ENCODE results near the gene MPG. TPM values are rescaled to one million over a fixed set of nuclear protein-coding genes. Genes with fewer than 3 reads are reported as not detected.
A peak's percentile ranks its signal among the peaks of the same experiment; 100 is the strongest.

Gene MPG
- total and polyA plus RNA-seq, 10 of the 15 experiments (the other 5 are each of a cell fraction or from before 2014, with no cell fraction given): 0.32 to 193 (median 55.7) TPM

- TF ChIP-seq, protein P1, sequence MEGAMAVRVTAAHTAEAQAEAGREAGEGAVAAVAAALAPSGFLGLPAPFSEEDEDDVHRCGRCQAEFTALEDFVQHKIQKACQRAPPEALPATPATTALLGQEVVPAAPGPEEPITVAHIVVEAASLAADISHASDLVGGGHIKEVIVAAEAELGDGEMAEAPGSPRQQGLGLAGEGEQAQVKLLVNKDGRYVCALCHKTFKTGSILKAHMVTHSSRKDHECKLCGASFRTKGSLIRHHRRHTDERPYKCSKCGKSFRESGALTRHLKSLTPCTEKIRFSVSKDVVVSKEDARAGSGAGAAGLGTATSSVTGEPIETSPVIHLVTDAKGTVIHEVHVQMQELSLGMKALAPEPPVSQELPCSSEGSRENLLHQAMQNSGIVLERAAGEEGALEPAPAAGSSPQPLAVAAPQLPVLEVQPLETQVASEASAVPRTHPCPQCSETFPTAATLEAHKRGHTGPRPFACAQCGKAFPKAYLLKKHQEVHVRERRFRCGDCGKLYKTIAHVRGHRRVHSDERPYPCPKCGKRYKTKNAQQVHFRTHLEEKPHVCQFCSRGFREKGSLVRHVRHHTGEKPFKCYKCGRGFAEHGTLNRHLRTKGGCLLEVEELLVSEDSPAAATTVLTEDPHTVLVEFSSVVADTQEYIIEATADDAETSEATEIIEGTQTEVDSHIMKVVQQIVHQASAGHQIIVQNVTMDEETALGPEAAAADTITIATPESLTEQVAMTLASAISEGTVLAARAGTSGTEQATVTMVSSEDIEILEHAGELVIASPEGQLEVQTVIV (IDR thresholded peaks at IDR 0.05; ENCODE audit: borderline replicate concordance, partially characterized antibody): peak; percentile 53
- TF ChIP-seq SMAD1 (IDR thresholded peaks at IDR 0.05; ENCODE audit: low read depth, partially characterized antibody) (no peak), TBL1XR1 (IDR thresholded peaks at IDR 0.05; ENCODE audit: low read depth, low read length) (peak; percentile 44; the same call in 1 of the 2 replicates), YBX1 (IDR thresholded peaks at IDR 0.05) (no peak), BHLHE40 (IDR thresholded peaks at IDR 0.05; ENCODE audit: borderline replicate concordance in 1 of 2, low read depth in 2 of 2, low read length in 1 of 2) (peak; percentile 78 to 90), ZNF217 (IDR thresholded peaks at IDR 0.05) (no peak), RAD21 (IDR thresholded peaks at IDR 0.05; ENCODE audit: insufficient read depth, low read depth, low read length) (no peak), ETV6 (conservative IDR thresholded peaks at IDR 0.05 in 1 of 2, IDR thresholded peaks at IDR 0.05 in 1 of 2; ENCODE audit: borderline replicate concordance in 1 of 2, low read depth in 1 of 2) (peak in 1 of 2 experiments; percentile 53; a peak in 1 of 4 replicates), PAX5 (IDR thresholded peaks at IDR 0.05; ENCODE audit: borderline replicate concordance, low read depth, low read length) (peak; percentile 71; the same call in 1 of the 2 replicates), IKZF1 (conservative IDR thresholded peaks at IDR 0.05) (peak; percentile 86), RELB (IDR thresholded peaks at IDR 0.05; ENCODE audit: low read depth) (peak; percentile 69; the same call in 1 of the 2 replicates), CREB1 (IDR thresholded peaks at IDR 0.05; ENCODE audit: low read depth) (peak; percentile 51; the same call in 1 of the 2 replicates), SIN3A (IDR thresholded peaks at IDR 0.05; ENCODE audit: low read depth, low read length) (0 out of 2 replicates have a peak, but pooled peaks have one; percentile 50), BCL11A (IDR thresholded peaks at IDR 0.05; ENCODE audit: low read depth, low read length) (no peak), LARP7 (IDR thresholded peaks at IDR 0.05) (peak; percentile 61; the same call in 1 of the 2 replicates), TCF3 (IDR thresholded peaks at IDR 0.05; ENCODE audit: borderline replicate concordance, insufficient read depth, low read depth, low read length) (peak; percentile 70; the same call in 1 of the 2 replicates)
- TF ChIP-seq, protein P2, sequence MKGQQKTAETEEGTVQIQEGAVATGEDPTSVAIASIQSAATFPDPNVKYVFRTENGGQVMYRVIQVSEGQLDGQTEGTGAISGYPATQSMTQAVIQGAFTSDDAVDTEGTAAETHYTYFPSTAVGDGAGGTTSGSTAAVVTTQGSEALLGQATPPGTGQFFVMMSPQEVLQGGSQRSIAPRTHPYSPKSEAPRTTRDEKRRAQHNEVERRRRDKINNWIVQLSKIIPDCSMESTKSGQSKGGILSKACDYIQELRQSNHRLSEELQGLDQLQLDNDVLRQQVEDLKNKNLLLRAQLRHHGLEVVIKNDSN (IDR thresholded peaks at IDR 0.05; ENCODE audit: borderline replicate concordance, extremely low read length, insufficient read depth, low read depth, low read length): peak; percentile 20
- TF ChIP-seq, protein P3, sequence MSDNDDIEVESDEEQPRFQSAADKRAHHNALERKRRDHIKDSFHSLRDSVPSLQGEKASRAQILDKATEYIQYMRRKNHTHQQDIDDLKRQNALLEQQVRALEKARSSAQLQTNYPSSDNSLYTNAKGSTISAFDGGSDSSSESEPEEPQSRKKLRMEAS (IDR thresholded peaks at IDR 0.05; ENCODE audit: low read depth, low read length): peak; percentile 71; the same call in 1 of the 2 replicates
- TF ChIP-seq, protein P4, sequence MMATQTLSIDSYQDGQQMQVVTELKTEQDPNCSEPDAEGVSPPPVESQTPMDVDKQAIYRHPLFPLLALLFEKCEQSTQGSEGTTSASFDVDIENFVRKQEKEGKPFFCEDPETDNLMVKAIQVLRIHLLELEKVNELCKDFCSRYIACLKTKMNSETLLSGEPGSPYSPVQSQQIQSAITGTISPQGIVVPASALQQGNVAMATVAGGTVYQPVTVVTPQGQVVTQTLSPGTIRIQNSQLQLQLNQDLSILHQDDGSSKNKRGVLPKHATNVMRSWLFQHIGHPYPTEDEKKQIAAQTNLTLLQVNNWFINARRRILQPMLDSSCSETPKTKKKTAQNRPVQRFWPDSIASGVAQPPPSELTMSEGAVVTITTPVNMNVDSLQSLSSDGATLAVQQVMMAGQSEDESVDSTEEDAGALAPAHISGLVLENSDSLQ (IDR thresholded peaks at IDR 0.05): no peak
Measured at GRCh38 chr16:38941-39892, 38.8 kb upstream of the MPG start (continued).

Measured in GM12878 (cell line).